DLD1 (cell line): ENCODE data around the gene HMBS.

ENCODE experiments used
- in situ Hi-C: cut with HindIII; loops from 2 replicates; pipeline ENCODE4 v1.10.0; 2017; ENCODE audit warnings: low sequenced_read_pairs

The HMBS gene

GRCh38 chr11:119067371-119068222, 17.1 kb upstream of the HMBS start, which contains the start of gene VPS11:
VPS11 (plus strand) TSS chr11:119067818; CDS start chr11:119067824, 6 bp downstream.
- in situ Hi-C loops = no loop called here

- in situ Hi-C loops = no loop called here
Measured at GRCh38 chr11:119077839-119078238, 6.8 kb upstream of the HMBS start.

DNA sequence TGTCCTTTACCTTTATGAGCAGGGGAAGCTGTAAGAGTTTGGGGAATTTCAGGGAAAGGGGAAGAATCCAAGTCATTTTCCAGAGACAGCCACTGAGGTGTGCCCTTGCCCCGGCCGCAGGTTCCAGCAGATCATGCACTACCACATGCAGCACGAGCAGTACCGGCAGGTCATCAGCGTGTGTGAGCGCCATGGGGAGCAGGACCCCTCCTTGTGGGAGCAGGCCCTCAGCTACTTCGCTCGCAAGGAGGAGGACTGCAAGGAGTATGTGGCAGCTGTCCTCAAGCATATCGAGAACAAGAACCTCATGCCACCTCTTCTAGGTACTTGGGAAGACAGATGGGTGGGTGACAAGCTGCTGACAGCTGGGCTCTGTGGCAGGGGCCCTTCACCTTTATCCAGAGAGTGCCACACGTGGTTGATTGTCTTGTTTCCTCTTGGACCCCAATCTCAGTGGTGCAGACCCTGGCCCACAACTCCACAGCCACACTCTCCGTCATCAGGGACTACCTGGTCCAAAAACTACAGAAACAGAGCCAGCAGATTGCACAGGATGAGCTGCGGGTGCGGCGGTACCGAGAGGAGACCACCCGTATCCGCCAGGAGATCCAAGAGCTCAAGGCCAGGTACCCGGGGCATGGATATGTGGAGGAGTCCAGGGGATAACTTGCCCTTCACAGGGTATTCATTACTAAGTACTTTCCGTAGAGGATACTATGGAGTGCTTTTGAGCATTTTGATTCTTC, 5.8 kb upstream of the HMBS start:
- in situ Hi-C loops = no loop called here

DNA sequence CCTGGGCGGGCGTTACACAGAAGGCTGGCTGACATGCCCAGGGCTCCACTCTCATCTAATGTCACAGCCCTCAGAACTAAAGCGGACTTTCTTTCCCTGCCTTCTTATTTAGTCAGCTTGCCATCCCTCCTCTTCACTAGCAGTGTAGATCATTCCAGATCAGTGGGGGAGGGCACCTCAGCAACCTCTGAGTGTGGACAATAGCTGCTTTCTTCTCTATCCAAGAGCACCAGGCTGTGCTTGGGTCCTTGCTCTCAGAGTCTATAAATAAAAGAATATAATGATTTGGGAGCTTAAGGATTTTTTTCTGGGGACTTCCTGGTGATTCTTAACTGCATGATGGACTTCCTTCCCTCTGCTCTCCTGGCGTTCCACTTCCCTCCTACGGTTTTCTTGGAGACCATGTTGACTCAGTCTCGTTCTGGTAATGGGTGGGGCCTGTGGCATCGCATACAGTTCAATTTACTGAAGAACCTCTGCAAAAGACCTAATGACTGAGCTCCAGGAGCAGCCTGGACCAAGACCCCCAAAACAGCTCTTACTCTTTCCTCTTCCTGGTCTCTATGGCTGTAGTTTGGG, 2.9 kb upstream of the HMBS start:
- in situ Hi-C loops = no loop called here

- in situ Hi-C loops = no loop called here
Measured at GRCh38 chr11:119085437-119085847, 761 bp downstream of the HMBS start.

- in situ Hi-C loops = no loop called here
Measured at GRCh38 chr11:119087123-119087522, 2.4 kb downstream of the HMBS start.

- in situ Hi-C loops = no loop called here
Measured at GRCh38 chr11:119087747-119088241, 3.1 kb downstream of the HMBS start.

GRCh38 chr11:119088406-119088805, 3.7 kb downstream of the HMBS start:
- in situ Hi-C loops = no loop called here

DNA sequence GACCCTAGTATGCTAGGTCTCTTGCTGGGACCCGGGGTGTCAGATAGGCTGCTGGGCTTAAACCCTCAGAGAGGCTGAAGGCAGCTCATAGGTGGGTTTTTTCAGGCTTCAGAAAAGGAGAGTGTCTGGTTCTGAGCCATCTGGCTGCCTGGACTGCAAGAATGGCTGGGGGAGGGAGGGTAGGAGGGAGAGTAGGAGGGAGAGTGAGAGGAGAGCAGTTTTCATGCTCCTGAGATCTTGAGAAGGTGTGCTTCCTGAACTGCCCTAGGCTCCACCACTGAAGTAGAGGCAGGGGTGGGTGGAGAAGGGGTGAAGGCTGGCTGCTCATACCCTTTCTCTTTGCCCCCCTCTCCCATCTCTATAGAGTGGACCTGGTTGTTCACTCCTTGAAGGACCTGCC, 4.6 kb downstream of the HMBS start:
- in situ Hi-C loops = no loop called here

DNA sequence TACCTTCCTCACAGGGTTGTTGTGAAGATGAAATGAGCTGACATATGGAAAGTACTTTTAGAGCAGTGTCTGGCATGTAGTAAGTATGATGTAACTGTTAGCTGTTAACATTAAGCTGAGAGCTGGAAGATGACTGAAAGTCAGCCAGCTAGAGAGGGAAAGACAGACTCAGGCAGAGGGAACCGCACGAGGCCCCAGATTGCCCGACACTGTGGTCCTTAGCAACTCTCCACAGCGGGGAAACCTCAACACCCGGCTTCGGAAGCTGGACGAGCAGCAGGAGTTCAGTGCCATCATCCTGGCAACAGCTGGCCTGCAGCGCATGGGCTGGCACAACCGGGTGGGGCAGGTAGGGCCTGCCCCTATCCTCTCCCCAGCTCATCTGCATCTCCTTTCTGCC, 6.5 kb downstream of the HMBS start:
- in situ Hi-C loops = no loop called here

GRCh38 chr11:119091966-119092879, 7.5 kb downstream of the HMBS start:
- in situ Hi-C loops = no loop called here

DNA sequence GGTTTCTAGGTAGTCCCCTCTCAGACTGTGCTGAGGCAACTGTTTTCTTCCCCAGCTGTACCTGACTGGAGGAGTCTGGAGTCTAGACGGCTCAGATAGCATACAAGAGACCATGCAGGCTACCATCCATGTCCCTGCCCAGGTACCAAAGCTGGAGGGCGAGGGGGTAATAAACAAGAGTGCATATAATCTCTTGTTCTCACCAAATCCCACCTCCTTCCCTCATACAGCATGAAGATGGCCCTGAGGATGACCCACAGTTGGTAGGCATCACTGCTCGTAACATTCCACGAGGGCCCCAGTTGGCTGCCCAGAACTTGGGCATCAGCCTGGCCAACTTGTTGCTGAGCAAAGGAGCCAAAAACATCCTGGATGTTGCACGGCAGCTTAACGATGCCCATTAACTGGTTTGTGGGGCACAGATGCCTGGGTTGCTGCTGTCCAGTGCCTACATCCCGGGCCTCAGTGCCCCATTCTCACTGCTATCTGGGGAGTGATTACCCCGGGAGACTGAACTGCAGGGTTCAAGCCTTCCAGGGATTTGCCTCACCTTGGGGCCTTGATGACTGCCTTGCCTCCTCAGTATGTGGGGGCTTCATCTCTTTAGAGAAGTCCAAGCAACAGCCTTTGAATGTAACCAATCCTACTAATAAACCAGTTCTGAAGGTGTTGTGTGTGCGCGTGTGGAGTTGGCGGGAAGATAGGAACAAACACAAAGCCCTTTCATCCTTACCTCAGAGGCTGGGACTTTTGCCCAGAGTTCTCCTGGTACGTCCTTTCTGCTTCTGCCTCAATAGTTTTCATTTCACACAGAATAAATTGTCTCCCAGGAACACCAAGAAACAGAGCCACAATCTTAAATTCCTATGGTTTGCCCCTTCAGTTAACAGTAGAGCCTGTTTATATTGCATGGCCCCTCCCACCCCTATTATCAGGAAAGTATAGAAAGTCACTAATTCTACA, 8.5 kb downstream of the HMBS start:
- in situ Hi-C loops = no loop called here

DNA sequence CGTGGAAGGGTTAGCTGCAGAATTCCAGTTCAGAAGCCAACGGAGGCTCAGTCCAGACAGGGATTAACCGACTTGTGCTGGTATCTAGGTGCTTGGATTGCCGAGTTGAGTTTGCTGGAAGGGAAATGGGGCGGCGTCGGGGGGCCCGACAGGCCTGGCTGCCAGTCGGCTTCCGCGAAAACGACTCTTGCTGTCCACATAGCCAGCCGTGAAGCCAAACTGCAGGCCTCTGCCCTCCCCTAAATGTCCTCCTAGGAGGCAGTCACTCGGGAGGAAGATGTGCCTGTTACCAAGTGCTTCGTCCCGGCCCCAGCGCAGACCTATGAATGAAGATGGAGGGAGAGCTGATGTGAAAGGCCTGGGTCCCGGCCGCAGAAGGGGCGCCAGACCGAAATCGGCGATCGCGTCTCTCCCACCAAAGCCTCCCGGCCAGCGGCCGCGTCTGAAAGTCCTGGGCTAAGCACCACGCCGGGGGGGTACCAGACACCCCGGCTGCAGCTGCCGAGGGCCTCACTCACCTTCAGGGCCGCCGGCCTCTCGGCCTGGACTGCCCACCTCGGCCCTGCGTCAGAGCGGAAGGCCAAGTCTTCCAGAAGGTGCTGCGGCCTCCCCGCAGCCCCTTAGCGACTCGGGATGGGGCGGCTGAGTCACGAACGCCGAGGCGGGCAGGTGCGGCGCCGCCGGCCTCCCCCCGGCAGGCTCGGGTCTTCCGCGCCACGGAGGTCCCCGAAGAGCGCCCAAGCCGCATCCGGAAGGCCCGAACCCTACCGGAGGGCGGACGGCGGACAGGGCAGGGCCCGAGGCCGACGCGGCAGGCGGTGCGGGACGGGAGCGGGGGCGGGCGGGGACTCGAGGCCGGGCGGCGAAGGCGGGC, 9.5 kb downstream of the HMBS start:
- in situ Hi-C loops = no loop called here

DNA sequence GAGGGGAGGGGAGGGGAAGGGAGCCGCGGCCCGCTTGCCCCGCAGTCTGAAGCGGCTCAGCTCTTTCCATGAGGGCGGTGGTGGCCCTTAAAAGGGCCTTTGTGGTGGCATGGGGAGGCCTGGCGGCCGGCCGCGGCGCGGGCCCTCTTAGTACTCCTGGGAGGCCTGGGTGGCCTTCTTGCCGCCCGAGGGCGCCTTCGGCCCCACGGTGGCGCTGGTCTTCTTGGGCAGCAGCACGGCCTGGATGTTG, 10.1 kb downstream of the HMBS start:
- in situ Hi-C loops = no loop called here

GRCh38 chr11:119095066-119095880, 10.6 kb downstream of the HMBS start:
- in situ Hi-C loops = no loop called here

DNA sequence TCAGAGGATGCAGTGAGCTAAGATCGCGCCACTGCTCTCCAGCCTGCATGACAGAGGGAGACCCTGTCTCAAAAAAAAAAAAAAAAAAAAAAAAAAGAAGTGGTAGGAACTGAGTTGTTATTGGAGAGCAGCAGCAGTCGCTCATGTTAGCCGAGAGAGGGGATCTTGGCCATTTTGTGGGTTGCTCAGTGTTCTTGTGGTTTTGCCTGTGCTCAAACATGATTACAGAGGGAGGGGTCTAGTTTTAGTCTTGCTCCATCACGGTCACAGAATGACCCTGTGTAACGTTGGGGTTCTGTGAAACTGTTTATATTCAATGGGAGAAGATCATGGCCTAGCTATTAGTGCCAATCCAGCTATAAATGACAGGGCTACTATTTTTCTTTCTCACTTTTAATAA, 15.0 kb downstream of the HMBS start:
- in situ Hi-C loops = loop anchor here (5.0 to 25.0 kb wide), 3 partner anchors 82 to 163 kb away; partner anchors contain the start of genes RPS25 and TRAPPC4

GRCh38 chr11:119100246-119100970, 15.7 kb downstream of the HMBS start:
- in situ Hi-C loops = loop anchor here (5.0 to 25.0 kb wide), 3 partner anchors 83 to 162 kb away; partner anchors contain the start of genes RPS25 and TRAPPC4
